Measurements from ENCODE around the gene ZC3HAV1.

Gene ZC3HAV1

DNA sequence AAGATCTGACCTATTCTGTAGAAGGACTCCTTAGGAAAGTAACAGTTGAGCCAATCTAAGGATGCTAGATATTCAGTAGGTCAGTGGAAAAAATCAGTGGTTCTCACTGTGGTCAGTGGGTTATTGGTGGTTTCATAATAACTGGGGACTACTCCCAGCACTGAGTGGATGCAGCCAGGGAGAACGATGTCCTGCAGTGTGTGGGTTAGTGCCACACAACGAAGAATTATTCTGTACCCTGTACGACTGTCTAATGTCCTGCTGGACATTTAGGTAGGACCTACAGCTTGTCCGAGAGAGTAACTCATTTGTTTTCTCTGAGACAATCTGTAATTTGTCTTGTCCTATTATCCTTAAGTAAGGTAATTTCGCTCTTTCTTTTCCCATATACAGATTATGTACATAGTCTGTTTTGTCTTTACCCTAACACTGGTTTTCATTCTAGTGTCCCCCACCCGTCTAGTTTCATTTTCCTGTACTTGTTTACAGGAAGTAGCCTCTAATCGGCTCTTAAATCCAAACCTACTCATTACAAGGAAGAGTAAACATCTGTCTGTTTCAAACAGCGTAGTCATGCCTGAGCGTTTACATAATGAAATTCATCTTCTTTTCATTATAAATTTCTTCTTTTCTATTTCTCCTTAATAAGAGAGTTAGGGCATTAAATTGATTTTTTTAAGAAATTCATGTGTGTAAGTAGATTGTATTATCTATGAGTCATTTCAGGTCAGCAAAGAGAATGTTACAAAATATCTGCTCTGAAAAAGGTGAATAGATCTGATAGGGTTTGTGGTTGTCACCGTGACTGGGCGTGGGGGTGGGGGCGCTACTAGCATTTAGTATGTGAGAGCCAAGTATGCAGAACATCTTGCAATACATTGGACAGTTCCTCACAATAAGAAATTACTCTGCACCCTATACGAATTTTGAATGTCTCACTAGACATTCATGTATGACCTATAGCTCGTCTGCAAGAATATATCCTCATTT, 65.4 kb downstream of the ZC3HAV1 start (continued):
- no peak for TF ChIP-seq BACH2 (CRISPR knock-in tag; IDR thresholded peaks at IDR 0.05; ENCODE audit: borderline replicate concordance)

GRCh38 chr7:139041378-139042085, 68.0 kb downstream of the ZC3HAV1 start:
- ATAC-seq = peak; percentile 27
- TF ChIP-seq CREB5 (CRISPR knock-in tag; IDR thresholded peaks at IDR 0.05; ENCODE audit: low read depth) (no peak), ARNTL (CRISPR knock-in tag; IDR thresholded peaks at IDR 0.05; ENCODE audit: borderline replicate concordance, low read depth) (no peak), PPARA (CRISPR knock-in tag; IDR thresholded peaks at IDR 0.05; ENCODE audit: borderline replicate concordance) (no peak), TSHZ2 (CRISPR knock-in tag; IDR thresholded peaks at IDR 0.05) (no peak), ZC3H10 (CRISPR knock-in tag; IDR thresholded peaks at IDR 0.05) (no peak), ZNF8 (CRISPR knock-in tag; IDR thresholded peaks at IDR 0.05) (no peak), POU6F1 (CRISPR knock-in tag; IDR thresholded peaks at IDR 0.05; ENCODE audit: borderline replicate concordance, low read depth) (no peak), ESRRG (CRISPR knock-in tag; IDR thresholded peaks at IDR 0.05) (no peak), SNAI2 (CRISPR knock-in tag; IDR thresholded peaks at IDR 0.05) (no peak)
- TF ChIP-seq, protein P1, sequence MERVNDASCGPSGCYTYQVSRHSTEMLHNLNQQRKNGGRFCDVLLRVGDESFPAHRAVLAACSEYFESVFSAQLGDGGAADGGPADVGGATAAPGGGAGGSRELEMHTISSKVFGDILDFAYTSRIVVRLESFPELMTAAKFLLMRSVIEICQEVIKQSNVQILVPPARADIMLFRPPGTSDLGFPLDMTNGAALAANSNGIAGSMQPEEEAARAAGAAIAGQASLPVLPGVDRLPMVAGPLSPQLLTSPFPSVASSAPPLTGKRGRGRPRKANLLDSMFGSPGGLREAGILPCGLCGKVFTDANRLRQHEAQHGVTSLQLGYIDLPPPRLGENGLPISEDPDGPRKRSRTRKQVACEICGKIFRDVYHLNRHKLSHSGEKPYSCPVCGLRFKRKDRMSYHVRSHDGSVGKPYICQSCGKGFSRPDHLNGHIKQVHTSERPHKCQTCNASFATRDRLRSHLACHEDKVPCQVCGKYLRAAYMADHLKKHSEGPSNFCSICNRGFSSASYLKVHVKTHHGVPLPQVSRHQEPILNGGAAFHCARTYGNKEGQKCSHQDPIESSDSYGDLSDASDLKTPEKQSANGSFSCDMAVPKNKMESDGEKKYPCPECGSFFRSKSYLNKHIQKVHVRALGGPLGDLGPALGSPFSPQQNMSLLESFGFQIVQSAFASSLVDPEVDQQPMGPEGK (CRISPR knock-in tag; IDR thresholded peaks at IDR 0.05; ENCODE audit: borderline replicate concordance) = no peak

- no peak for ATAC-seq
- TF ChIP-seq TOX (CRISPR knock-in tag; IDR thresholded peaks at IDR 0.05; ENCODE audit: borderline replicate concordance) (no peak), TSHZ2 (CRISPR knock-in tag; IDR thresholded peaks at IDR 0.05) (no peak), SNAI2 (CRISPR knock-in tag; IDR thresholded peaks at IDR 0.05) (no peak), GLIS3 (CRISPR knock-in tag; IDR thresholded peaks at IDR 0.05) (no peak), ZC3H10 (CRISPR knock-in tag; IDR thresholded peaks at IDR 0.05) (no peak), ZNF8 (CRISPR knock-in tag; IDR thresholded peaks at IDR 0.05) (no peak)
These were observed 70.8 kb downstream of the ZC3HAV1 start for GRCh38 chr7:139038691-139039090.

GRCh38 chr7:139036901-139037300, 72.6 kb downstream of the ZC3HAV1 start:
- ATAC-seq = no peak
- TF ChIP-seq SNAI2 (CRISPR knock-in tag; IDR thresholded peaks at IDR 0.05) (no peak), GLIS3 (CRISPR knock-in tag; IDR thresholded peaks at IDR 0.05) (no peak), ESRRG (CRISPR knock-in tag; IDR thresholded peaks at IDR 0.05) (no peak), TOX (CRISPR knock-in tag; IDR thresholded peaks at IDR 0.05; ENCODE audit: borderline replicate concordance) (no peak), ISL1 (CRISPR knock-in tag; IDR thresholded peaks at IDR 0.05) (no peak), CREB5 (CRISPR knock-in tag; IDR thresholded peaks at IDR 0.05; ENCODE audit: low read depth) (no peak), ZNF565 (CRISPR knock-in tag; conservative IDR thresholded peaks at IDR 0.05; ENCODE audit: low read depth) (no peak), CSDC2 (CRISPR knock-in tag; IDR thresholded peaks at IDR 0.05) (no peak), ZNF70 (CRISPR knock-in tag; IDR thresholded peaks at IDR 0.05) (no peak)
- TF ChIP-seq, protein P2, sequence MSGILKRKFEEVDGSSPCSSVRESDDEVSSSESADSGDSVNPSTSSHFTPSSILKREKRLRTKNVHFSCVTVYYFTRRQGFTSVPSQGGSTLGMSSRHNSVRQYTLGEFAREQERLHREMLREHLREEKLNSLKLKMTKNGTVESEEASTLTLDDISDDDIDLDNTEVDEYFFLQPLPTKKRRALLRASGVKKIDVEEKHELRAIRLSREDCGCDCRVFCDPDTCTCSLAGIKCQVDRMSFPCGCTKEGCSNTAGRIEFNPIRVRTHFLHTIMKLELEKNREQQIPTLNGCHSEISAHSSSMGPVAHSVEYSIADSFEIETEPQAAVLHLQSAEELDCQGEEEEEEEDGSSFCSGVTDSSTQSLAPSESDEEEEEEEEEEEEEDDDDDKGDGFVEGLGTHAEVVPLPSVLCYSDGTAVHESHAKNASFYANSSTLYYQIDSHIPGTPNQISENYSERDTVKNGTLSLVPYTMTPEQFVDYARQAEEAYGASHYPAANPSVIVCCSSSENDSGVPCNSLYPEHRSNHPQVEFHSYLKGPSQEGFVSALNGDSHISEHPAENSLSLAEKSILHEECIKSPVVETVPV (CRISPR knock-in tag; IDR thresholded peaks at IDR 0.05) = no peak

All from SK-N-SH treated with all-trans-retinoic acid at 6 μM for 48 hours (cell line).